ENCODE data around the gene ABCG5.
A peak's percentile ranks its signal among the peaks of the same experiment; 100 is the strongest.

The ABCG5 gene

DNA sequence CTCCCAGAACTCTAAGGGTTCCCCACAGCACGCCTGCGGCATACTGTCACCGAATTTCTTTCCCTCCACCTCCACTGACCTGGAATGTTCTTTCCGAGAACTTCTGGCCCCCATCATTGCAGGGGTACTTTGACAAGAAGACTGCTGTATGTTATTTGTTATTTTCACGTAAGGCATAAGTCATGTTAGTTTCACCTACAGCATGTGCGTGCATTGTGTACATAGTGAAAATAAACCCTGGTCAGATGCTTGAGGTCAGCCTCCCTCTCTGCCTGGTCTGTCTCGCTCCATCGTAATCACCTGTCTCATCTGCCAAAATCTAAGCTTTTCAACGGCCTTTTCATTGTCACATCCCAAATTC lies 4.2 kb upstream of the ABCG5 start:
- DNase-seq (ENCODE audit: low read depth in 2 of 2), result no peak

DNA sequence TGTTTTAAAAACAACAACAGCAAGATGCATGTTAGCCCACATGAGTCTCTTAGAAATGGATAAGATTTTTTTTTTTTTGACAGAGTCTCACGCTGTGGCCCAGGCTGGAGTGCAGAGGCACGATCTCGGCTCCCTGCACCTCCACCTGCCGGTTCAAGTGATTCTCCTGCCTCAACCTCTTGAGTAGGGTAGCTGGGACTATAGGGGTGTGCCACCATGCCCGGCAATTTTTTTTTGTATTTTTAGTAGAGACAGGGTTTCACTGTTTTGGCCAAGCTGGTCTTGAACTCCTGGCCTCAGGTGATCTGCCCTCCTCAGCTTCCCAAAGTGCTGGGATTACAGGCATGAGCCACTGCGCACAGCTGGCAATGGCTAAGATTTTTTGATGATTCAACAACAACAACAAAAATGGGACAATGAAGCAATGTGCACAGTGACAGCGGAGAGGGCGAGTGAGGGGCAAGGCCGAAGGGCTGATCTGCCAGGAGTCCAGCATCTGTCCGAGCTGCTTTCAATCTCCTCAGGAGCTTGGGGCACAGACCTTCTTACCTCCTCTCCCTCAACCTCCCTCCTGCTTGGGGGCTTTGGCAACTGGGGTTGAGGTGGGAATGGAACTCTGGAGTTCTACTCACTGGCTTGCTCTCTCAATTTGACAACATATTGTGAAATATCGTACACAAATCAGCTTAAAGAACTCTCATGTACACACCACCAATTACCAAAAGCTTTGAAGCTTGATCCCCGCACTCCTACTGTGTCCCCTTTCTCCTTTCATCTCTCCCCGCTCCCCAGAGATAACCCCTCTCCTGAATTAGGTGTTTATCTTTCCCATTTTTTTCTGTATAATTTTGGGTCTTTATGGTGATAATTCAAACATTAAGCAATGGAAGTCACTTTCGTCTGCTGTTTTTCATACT lies 3.6 kb upstream of the ABCG5 start:
- DNase-seq (ENCODE audit: low read depth in 2 of 2), result no peak

DNA sequence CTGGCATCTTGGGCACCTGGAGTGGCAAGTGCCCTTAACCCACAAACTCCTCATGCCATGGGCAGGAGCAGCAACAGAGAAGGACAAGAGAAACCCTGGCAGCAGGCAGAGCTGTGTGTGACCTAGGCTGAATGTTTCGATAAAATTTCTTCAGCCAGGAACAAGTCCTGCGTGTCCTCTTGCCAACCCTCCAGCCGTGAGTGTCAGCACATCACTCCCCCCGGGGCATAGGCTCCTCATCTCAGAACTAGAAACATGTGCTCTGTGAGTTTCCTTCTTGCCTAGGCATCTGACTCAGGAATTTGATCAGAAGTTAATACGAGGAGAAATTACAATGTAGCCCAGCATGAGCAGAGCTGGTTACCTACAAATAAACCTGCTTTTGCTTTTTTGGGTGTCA lies 2.3 kb upstream of the ABCG5 start:
- no peak for DNase-seq (ENCODE audit: low read depth in 2 of 2)

- DNase-seq (ENCODE audit: low read depth in 2 of 2), result no peak
Observed at GRCh38 chr2:43839776-43840564, 1.3 kb upstream of the ABCG5 start.

- DNase-seq (ENCODE audit: low read depth in 2 of 2), result no peak
Observed at GRCh38 chr2:43837831-43838559, 644 bp downstream of the ABCG5 start.

DNA sequence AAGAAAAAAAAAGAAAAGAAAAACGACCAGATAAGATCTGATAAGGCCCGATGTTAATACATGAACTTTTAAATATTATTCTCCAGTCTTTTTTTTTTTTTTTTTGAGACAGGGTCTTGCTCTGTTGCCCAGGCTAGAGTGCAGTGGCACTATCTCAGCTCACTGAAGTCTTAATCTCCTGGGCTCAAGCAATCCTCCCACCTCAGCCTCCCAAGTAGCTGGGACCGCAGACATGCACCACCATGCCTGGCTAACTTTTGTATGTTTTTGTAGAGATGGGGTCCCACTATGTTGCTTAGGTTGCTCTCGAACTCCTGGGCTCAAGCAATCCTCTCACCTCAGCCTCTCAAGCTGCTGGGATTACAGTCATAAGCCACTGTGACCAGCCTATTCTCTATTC lies 1.6 kb downstream of the ABCG5 start:
- no peak for DNase-seq (ENCODE audit: low read depth in 2 of 2)

DNA sequence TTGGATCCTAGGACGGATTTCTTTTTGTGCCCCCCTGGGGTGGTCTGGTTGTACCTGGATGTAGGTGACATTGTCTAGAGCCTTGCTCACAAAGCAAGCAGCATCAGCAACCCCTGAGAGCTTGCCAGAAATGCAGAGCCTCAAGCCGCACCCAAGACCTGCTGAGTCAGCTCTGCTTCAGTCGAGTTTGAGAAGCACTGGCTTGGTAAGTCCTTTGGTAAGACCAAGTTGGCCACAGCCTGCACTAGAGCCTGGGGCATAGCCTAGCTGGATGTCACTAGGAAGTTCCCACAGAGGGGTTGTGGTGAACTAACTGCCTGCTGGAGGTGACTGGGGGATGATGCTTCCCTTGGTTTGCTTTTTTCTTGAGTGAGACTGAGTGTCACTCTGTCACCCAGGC lies 6.2 kb downstream of the ABCG5 start:
- no peak for DNase-seq (ENCODE audit: low read depth in 2 of 2)

- DNase-seq (ENCODE audit: low read depth in 2 of 2), result no peak
Observed at GRCh38 chr2:43831543-43832294, 6.9 kb downstream of the ABCG5 start.

- DNase-seq (ENCODE audit: low read depth in 2 of 2), result no peak
Observed at GRCh38 chr2:43826305-43827250, 12.1 kb downstream of the ABCG5 start.

DNA sequence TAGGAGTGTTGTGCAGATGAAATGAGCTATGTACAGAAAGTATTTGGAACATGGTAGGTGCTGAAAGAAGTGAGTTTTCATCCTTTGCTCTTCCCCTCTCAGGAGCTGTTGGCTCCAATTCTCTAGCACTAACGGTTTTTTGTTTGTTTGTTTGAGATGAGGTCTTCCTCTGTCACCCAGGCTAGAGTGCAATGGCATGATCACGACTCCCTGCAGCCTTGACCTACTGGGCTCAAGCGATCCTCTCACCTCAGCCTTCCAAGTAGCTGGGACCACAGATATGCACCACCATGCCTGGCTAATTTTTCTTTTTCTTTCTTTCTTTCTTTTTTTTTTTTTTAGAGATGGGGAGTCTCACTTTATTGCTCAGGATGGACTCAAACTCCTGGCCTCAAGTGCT lies 12.8 kb downstream of the ABCG5 start:
- DNase-seq (ENCODE audit: low read depth in 2 of 2), result no peak

- no peak for DNase-seq (ENCODE audit: low read depth in 2 of 2)
Observed at GRCh38 chr2:43824951-43825493, 13.6 kb downstream of the ABCG5 start.

GRCh38 chr2:43824512-43824911 lies 14.1 kb downstream of the ABCG5 start:
- DNase-seq (ENCODE audit: low read depth in 2 of 2), result no peak

DNA sequence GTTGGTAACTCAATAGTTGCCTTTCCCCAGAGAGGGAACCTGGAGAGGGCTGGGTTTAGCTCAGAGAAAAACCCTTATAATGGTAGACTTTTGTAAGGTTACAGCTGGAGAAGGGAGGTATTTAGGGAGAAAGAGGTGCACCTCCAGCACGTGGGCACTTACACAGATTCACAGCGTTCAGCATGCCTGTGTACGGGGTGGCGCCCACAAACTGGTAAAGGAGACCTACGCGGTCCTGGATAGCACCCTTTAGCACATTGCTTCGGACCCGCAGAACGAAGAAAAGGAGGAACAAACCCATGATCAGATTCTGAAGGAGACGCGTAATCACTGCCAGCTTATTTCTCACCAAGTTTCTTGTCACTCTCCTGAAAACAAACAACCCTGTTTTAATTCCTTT lies 14.9 kb downstream of the ABCG5 start:
- DNase-seq (ENCODE audit: low read depth in 2 of 2), result no peak

DNA sequence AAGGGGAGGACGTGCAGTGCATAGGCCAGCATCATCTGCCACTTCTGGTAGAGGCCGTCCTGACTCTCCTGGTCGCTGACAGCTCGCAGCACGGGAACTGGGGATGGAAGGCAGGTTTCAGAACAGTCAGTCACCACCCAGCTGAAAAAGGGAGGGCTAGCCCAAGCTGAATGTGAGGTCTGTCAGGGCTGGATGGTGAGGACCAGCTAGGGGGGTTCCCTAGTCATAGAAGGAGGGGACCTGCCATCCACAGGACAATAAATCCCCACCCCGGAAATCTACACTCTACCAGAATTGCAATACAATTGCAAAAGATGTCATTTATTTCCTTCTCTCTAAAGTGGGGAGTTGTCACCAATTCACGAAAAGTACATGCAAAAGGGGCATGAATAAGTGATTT lies 15.8 kb downstream of the ABCG5 start:
- DNase-seq (ENCODE audit: low read depth in 2 of 2), result no peak

- no peak for DNase-seq (ENCODE audit: low read depth in 2 of 2)
Observed at GRCh38 chr2:43819491-43820163, 19.0 kb downstream of the ABCG5 start.

DNA sequence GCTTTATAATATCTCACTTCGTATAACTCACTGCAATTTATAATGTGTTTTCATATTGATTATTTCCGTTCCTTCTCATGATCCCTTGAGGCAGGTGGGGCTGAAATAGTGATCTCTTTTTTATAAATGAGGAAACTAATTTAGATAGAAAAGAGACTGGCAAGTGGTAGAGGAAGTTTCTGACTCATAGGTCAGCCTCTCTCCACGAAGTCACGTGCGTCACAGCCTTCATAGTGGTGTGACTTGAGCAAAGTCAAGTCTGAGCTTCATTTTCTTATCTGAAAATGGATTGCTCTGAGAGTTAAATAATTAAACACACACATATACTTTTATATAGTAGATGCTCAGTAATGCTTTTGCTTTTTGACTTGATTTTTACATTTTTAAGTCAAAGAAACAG lies 19.9 kb downstream of the ABCG5 start:
- DNase-seq (ENCODE audit: low read depth in 2 of 2), result peak; percentile 5 to 13

GRCh38 chr2:43814711-43815110 lies 23.9 kb downstream of the ABCG5 start:
- no peak for DNase-seq (ENCODE audit: low read depth in 2 of 2)

- DNase-seq (ENCODE audit: low read depth in 2 of 2), result no peak
Observed at GRCh38 chr2:43812947-43813346, 25.7 kb downstream of the ABCG5 start.

- DNase-seq (ENCODE audit: low read depth in 2 of 2), result no peak
Observed at GRCh38 chr2:43812006-43812405, 26.6 kb downstream of the ABCG5 start.

DNA sequence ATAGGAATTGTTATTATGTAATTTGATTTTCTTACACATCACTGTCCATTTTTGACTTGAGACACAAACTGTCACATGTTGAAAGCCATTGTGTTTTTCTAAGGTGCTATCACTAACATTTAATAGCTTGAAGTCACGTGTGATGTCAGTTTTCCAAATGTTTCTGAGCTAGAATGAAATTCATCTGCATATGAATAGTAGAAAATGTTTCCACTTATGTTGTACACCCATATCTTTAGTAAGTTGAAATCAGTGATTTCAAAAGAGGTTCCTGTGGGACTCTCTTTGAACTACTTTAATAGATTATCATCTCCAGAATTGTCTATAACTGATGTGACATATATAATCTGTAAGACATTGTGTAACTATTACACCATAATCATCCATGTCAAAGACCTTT lies 27.8 kb downstream of the ABCG5 start:
- DNase-seq (ENCODE audit: low read depth in 2 of 2), result no peak
